Kidney capillary endothelial cell (primary cell): ENCODE data around the gene OR2J2.
"Not testable (repeated sequence)": the region's sequence is repeated elsewhere in the genome, so short reads cannot be mapped to it uniquely, and the experiment has no call there.

Source experiments
- DNase-seq: peaks from one replicate; pipeline ENCODE4 v3.0.0-alpha.2; 2018; ENCODE audit warnings: low spot score

OR2J2 gene

GRCh38 chr6:29170607-29171006 lies at the start of gene OR2J2:
Gene OR2J2 (plus strand): TSS chr6:29170907. CDS start chr6:29173636, 2,729 bp downstream.
- not testable (repeated sequence) for DNase-seq

- no peak for DNase-seq
Observed at GRCh38 chr6:29129326-29130012, 41.2 kb upstream of the OR2J2 start.

GRCh38 chr6:29130644-29131043 lies 40.1 kb upstream of the OR2J2 start:
- no peak for DNase-seq

GRCh38 chr6:29131691-29132090 lies 39.0 kb upstream of the OR2J2 start:
- no peak for DNase-seq

- DNase-seq: no peak
Observed at GRCh38 chr6:29137724-29138123, 33.0 kb upstream of the OR2J2 start.

GRCh38 chr6:29141606-29142005 lies 29.1 kb upstream of the OR2J2 start:
- no peak for DNase-seq

GRCh38 chr6:29142309-29142708 lies 28.4 kb upstream of the OR2J2 start:
- DNase-seq: no peak

- DNase-seq: no peak
Observed at GRCh38 chr6:29146179-29146578, 24.5 kb upstream of the OR2J2 start.

GRCh38 chr6:29147074-29147473 lies 23.6 kb upstream of the OR2J2 start:
- DNase-seq: no peak

GRCh38 chr6:29149444-29149843 lies 21.3 kb upstream of the OR2J2 start:
- DNase-seq: not testable (repeated sequence)

- no peak for DNase-seq
Observed at GRCh38 chr6:29153083-29153482, 17.6 kb upstream of the OR2J2 start.

- DNase-seq: not testable (repeated sequence)
Observed at GRCh38 chr6:29155182-29155581, 15.5 kb upstream of the OR2J2 start.

GRCh38 chr6:29159922-29160321 lies 10.8 kb upstream of the OR2J2 start:
- DNase-seq: not testable (repeated sequence)

GRCh38 chr6:29165571-29165970 lies 5.1 kb upstream of the OR2J2 start:
- DNase-seq: not testable (repeated sequence)

- DNase-seq: no peak
Observed at GRCh38 chr6:29171736-29172135, 1.0 kb downstream of the OR2J2 start.

GRCh38 chr6:29183594-29183993 lies 12.9 kb downstream of the OR2J2 start:
- no peak for DNase-seq

GRCh38 chr6:29188659-29189058 lies 18.0 kb downstream of the OR2J2 start:
- DNase-seq: not testable (repeated sequence)

GRCh38 chr6:29200767-29201662 lies 30.3 kb downstream of the OR2J2 start:
- DNase-seq: no peak

GRCh38 chr6:29201966-29202365 lies 31.3 kb downstream of the OR2J2 start:
- no peak for DNase-seq

- DNase-seq: no peak
Observed at GRCh38 chr6:29211488-29211887, 40.8 kb downstream of the OR2J2 start.

- no peak for DNase-seq
Observed at GRCh38 chr6:29216528-29216927, 45.8 kb downstream of the OR2J2 start.

- DNase-seq: not testable (repeated sequence)
Observed at GRCh38 chr6:29217242-29217641, 46.5 kb downstream of the OR2J2 start.

GRCh38 chr6:29218056-29218455 lies 47.3 kb downstream of the OR2J2 start:
- not testable (repeated sequence) for DNase-seq
